ENCODE measurements around the gene LGR6.
A peak's percentile ranks its signal among the peaks of the same experiment; 100 is the strongest.

The LGR6 gene

DNA sequence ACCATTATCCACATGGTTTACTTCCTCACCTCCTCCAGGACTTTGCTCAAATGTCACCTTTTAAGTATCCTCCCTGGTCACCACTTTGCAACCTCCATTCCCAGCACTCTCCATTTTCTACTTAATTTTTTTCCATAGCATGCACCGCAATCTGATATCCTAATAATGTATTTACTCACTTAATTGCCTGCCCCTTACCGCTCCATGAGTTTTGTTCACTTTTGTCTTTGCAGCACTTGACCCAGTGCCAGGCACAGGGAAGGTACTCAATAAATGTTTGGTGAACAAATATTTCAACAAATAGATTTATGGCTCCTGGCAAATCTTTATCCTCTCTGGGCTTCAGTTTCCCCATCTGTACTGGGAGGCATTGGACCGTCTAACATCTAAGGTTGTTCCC is 94.6 kb downstream of the LGR6 start:
- DNase-seq (ENCODE audit: low read depth) = no peak

- DNase-seq (ENCODE audit: low read depth) = no peak
Observed at GRCh38 chr1:202289009-202289408, 95.4 kb downstream of the LGR6 start.

DNA sequence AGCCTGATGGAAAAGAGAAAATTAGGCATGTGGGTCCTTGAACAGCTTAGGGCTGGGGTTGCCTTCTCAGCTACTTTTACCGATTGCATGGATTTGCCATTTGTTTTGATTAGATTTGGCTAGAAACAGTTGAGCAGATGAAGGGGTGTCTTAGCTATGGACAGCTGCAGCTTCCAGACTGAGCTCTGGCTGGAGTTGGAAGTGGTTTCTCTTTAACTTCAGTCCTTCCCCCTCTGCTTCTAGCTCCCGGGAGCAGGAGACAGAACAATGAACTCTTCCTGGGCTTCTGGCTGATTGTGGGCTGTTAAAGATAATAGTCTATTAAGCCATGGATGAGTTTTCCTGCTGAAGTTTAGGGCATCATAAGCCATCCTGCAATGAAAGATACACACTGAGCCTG is 97.4 kb downstream of the LGR6 start:
- DNase-seq (ENCODE audit: low read depth) = no peak

DNA sequence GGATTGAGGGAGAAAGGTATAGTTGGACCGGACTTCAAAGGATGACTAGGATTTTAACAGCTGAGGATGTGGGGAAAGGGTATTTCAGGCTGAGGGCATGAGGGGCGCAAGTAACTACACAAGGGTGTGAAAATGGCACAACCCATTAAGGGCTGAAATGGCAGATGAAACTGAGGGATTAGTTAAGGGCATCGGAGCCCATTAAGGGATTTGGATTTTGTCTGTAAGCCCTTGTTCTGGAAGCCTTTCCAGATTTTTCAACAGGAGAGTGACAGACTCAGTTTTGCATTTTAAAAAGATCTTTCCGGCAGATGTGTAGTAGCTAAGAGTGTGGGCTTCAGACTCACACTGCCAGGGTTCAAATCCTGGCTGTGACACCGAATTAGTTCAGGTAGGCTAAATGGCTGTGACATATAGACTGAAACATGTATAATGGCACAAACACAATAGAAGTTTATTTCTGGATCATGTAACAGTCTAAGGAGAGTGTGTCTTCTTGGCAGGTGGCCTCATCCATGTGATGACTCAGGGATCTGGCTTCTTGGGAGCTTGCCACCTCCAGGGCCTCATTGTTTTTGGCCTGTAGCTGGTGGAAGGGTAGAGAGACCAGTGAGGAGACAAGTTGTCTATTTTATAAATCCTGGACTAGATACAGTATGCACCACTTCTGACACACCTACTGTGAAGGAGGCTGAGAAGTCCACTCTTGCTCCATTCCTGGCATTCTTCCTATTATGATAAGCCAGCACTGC is 98.5 kb downstream of the LGR6 start:
- no peak for DNase-seq (ENCODE audit: low read depth)

GRCh38 chr1:202292773-202293172 is 99.2 kb downstream of the LGR6 start:
- DNase-seq (ENCODE audit: low read depth) = no peak

GRCh38 chr1:202293569-202293968 is 100.0 kb downstream of the LGR6 start:
- DNase-seq (ENCODE audit: low read depth) = no peak

DNA sequence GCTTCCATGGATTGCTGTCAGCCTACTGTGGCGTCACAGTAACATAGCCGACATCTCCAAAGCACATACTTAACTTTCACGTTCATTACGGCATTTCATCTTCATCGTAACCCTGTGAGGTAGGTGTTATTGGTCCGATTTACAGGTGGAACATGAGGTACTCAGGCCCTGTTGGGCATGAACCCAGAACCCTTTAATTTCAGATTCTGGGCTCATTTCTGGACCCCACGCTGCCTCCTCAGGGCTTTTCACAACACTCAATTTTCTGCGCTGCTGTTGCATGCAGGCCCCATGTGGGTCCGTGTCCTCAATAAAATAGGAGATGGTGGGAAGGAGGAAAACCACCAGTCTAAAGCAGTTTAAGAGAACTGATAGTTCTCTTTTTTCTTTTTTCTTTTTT is 108.6 kb downstream of the LGR6 start:
- DNase-seq (ENCODE audit: low read depth) = no peak

DNA sequence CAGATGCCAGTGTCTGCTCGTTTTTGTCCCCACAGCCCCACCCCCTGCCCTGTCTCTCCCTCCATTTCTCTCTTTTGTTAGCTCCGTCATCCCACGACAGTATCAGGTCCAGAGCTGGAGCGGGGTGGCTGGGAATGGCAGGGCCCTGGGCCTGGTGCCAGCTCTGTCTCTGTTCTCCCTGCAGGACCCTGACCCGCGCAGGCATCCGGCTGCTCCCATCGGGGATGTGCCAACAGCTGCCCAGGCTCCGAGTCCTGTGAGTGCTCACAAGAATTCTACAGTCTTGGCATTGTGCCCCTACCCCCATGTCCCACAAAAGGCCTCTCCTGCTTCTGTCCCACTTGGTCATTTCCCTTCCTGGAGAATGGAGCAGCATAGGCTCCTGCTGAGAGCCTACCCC is 110.8 kb downstream of the LGR6 start:
- DNase-seq (ENCODE audit: low read depth) = no peak

DNA sequence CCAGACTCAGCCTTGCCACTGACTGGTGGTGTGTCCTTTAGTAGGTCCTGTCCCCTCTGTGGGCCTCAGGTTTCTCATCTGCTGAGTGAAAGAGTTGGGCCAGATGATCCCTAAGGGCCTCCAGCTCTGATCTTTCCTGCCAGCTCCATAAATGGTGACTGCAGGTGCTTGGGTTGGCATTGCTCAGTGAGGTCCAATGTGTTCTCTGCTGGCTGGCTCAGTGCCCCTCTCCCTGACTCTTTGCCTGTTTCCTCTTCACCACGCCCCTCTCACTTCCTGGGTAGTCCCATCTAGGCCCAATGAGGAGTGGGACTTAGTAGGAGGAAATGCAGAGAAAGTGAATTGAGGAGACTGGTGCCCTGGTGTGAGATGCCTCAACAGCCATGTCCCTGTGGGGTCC is 111.6 kb downstream of the LGR6 start:
- no peak for DNase-seq (ENCODE audit: low read depth)

DNA sequence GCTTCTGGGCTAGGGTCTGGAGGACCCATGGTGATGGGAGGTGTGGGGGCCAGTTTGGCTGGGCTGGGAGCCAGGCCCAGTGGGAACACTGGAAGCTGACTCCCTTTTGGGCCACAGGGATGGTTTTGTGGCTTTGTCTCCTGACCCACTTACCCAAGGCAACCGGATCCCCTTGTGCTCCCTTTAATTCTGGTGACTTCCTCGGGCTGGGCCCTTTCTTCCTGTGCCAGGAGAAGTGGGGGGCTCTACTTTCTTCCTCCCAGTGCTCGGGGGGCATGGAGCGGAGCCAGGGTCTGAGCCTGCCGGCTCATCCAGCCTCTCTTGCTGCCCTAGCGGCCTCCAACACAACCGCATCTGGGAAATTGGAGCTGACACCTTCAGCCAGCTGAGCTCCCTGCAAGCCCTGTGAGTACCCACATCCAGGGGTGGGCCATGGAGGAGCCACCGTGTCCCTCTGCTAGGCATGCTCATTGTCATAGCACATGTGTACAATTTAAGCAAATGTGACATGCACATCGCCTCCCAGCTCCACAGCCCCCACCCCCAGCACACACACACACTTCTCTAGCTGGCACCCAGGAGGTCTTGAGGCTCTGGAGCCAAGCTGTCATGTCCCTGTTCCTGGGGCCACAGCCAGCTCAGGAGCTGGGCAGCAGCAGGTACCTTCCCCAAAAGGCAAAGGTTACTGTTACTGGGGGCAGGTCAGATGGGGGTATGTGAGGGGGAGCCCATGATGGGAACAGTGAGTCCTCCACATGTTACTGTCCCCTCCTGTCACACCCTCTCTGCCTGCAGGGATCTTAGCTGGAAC is 113.1 kb downstream of the LGR6 start:
- no peak for DNase-seq (ENCODE audit: low read depth)

GRCh38 chr1:202310071-202310725 is 116.6 kb downstream of the LGR6 start:
- no peak for DNase-seq (ENCODE audit: low read depth)

DNA sequence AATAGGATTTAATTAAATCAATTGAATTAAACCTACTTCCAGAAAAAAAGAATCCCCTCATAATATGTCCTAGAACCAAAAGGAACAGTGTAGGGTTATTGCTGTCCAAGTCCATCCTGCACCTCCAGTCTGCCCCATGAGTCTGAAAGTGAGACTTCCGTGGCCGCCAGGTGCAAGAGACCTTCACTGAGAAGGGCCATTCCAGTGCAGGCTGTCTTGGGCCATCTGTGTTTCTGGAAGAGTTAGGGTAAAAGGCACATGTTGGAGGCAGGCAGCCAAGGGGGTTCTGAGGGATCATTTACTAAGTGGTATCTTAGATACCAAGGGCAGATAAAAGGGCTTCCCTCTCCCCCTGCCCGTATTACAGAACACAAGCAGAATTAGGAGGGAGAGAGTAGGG is 117.1 kb downstream of the LGR6 start:
- no peak for DNase-seq (ENCODE audit: low read depth)

DNA sequence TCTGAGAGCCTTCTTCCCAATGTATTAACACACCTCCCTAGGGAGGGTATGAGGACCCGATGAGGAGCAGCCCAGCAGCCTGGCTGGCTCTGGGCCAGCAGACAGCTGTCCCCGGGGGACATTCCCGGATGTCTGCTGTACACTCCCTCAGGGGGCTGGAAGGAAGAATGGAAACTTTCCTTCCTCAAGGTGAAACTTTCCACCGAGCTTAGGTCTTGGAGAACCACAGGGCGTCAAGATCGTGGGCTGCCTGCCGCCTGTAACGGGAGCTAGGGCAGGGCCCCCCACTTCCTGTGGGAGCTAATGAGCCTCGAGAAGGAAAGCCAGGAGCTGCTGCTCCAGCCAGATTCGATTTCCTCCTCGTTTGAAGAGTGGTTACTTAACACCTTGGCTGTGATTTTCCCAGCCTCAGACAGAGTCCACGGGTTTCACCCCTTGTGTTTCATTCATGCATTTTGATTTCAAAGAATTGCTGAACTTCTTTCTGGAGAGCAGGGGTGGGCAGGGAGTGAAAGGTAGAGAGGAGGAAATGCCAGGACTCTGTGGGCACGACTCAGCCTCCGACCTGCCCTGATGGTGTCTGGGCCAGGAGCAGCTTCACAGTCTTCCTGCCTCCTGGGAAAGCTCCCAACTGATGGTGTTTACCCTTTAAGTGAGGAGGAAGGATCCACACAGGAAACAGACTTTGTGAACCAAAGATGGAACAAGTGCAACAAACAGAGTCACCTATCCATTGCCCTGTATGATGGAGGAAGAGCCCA is 118.5 kb downstream of the LGR6 start:
- DNase-seq (ENCODE audit: low read depth) = no peak

DNA sequence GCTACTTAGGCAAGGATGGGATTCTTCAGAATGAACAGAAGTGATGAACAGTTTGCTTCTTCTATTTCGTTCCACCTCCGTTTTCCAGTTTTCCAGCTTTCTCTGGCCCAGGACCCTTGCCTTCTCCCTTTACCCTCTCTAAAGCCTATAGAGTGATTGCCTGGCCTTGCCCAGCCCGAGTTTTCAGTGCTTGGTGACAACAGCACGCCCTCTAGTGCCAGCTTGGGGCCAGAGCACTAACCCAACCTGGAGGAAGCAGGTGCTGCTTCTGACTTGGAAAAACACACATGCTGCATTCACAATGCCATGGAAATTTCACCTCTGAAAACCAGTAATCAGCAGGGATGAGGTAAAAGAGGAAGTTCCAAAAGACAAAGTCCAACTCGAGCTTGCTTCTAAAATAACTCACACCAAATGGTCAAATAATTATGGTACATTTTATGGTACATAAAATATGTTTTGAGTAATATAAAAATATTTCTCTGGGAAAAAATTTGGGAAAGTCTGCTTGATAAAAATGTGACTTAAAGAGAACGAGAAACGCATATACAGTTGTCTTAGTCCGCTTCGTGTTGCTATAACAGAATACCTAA is 122.1 kb downstream of the LGR6 start:
- peak; percentile 47 for DNase-seq (ENCODE audit: low read depth)

DNA sequence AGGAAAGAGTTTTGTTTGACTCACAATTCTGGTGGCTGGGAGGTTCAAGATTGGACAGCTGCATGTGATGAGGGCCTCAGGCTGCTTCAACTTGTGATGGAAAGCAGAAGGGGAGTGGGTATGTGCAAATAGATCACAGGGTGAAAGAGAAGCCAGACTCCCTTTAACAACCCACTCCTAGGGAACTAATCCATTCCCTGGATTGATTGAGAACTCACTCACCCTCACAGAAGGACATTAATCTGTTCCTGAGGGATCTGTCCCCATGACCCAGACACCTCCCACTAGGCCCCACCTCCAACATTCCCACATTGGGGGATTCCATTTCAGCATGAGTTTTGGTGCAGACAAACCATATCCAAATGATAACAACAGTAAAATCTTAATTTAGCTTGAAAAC is 122.6 kb downstream of the LGR6 start:
- no peak for DNase-seq (ENCODE audit: low read depth)

GRCh38 chr1:202317941-202318925 is 124.6 kb downstream of the LGR6 start:
- DNase-seq (ENCODE audit: low read depth) = no peak

DNA sequence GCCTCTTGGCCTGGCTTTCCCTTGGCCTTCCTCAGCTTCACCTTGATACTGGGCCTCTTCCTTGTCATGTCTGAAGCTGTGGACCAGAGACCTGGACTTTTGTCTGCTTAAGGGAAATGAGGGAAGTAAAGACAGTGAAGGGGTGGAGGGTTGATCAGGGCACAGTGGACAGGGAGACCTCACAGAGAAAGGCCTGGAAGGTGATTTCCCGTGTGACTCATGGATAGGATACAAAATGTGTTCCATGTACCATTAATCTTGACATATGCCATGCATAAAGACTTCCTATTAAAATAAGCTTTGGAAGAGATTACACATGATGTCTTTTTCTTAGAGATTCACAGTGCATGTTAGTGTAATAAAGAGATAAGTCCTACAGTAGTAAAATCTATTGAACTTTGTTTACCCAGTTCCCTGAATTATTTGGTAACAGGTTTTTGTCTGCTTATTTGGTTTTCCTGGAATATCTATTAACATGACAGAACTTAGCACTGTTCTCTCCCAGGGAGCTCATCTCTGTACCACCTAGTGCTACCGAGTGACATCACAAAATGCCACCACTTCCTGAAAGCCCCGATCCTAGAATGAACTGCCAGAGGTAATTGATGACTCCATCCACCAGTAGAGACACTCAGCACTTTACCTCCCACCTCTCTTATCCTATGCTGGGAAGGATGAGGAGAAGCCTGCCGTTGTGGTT is 125.9 kb downstream of the LGR6 start:
- no peak for DNase-seq (ENCODE audit: low read depth)

DNA sequence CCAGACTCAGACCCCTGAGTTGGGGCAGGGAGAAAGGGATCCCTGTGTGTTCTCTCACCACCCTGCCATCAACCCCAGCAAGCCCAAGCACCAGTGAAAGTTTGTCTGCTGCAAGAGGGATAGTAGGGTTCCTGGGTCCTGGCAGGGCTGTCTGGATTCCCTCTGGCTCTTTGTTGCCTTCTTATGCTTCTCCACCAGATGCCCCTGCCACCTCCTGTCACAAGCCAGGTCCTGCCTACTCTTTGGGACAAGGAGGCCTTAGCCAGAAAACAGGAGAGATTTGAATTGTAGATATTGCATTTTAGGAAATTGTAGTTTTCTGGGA is 126.4 kb downstream of the LGR6 start:
- DNase-seq (ENCODE audit: low read depth) = no peak

GRCh38 chr1:202323731-202324130 is 130.1 kb downstream of the LGR6 start:
- DNase-seq (ENCODE audit: low read depth) = no peak

DNA sequence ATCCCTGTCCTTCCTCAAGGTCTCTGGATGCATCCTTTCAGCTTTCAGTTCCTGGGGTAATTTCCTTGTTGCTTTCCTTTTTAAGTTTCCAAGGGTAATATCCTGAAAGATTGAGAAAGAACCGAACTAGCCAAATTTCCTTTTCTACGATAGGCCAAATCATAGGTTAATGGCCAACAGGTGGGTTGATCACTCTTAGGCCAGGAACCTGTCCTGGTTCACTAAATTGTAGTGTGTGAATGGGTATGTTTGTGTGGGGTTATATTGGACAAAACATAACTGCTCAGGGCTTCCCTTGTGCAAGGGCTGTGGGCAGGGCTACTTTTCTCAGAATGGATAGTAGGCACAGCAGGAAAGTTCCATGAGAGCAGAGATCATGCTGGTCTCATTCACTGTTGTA is 131.0 kb downstream of the LGR6 start:
- DNase-seq (ENCODE audit: low read depth) = no peak

Measured in stimulated activated CD8-positive, alpha-beta memory T cell treated with anti-CD3 and anti-CD28 coated beads, Interleukin-15, amount 100 ng/mL, for 24 hours (primary cell).